ENCODE measurements around the gene SLC8A1.

GRCh38 chr2:40190457-40190856 is 261.4 kb downstream of the SLC8A1 start:
- TF ChIP-seq POLR2A (IDR thresholded peaks at IDR 0.05; ENCODE audit: low read length) (no peak), GATA1 (IDR thresholded peaks at IDR 0.05; ENCODE audit: low read depth, low read length) (no peak)

All from erythroblast (primary cell).